ENCODE measurements around the gene SLC12A8. TPM values are rescaled to one million over a fixed set of nuclear protein-coding genes. Genes with fewer than 3 reads are reported as not detected.

SLC12A8 gene
- total RNA-seq, 1 donor from 2014 or later: 6.1 TPM

GRCh38 chr3:125232401-125232800 lies 19.9 kb upstream of the SLC12A8 start:
- DNase-seq (ENCODE audit: low spot score): no peak
- Mint-ChIP-seq H3K4me3 (ENCODE audit: unreplicated experiment) (no peak overlapping the region), H3K27ac (ENCODE audit: unreplicated experiment) (peak overlapping the region; percentile 28), H3K9me3 (ENCODE audit: low read depth) (no peaks in the 10 kb centered on the region), H3K27me3 (ENCODE audit: low read depth) (no peaks in the 10 kb centered on the region), H3K36me3 (ENCODE audit: low read depth) (peaks cover 19% of the 10 kb centered on the region), H3K4me1 (ENCODE audit: low read depth) (peaks cover 30% of the 10 kb centered on the region)
- TF ChIP-seq CTCF (IDR thresholded peaks at IDR 0.05): no peak

- Mint-ChIP-seq H3K4me3 (ENCODE audit: unreplicated experiment) (no peak overlapping the region), H3K27ac (ENCODE audit: unreplicated experiment) (peak overlapping the region; percentile 28), H3K36me3 (ENCODE audit: low read depth) (peaks cover 17% of the 10 kb centered on the region), H3K9me3 (ENCODE audit: low read depth) (no peaks in the 10 kb centered on the region), H3K27me3 (ENCODE audit: low read depth) (no peaks in the 10 kb centered on the region), H3K4me1 (ENCODE audit: low read depth) (peaks cover 29% of the 10 kb centered on the region)
- DNase-seq (ENCODE audit: low spot score): no peak
- TF ChIP-seq CTCF (IDR thresholded peaks at IDR 0.05): no peak
Measured at GRCh38 chr3:125231895-125232294, 19.3 kb upstream of the SLC12A8 start.

DNA sequence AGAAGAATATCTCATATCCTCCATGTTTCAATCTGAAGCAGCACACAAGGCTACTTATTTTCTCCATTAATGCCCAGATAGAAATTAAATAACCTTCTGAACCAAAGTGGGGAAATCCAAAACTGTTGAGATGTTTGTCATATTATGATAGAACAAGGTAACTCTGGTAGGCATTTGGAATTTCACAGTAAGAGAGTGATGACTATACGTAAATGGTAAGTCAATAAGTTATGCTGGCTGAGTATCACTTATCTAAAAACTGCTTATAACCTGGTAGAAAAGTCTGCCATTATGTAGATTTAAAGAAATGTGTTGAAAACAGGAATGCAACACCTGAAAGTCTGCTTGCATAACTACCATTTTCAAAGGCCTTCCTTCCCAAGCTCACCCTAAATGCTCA lies 17.2 kb upstream of the SLC12A8 start:
- DNase-seq (ENCODE audit: low spot score): no peak
- Mint-ChIP-seq H3K36me3 (ENCODE audit: low read depth) (peaks cover 15% of the 10 kb centered on the region), H3K4me1 (ENCODE audit: low read depth) (peaks cover 20% of the 10 kb centered on the region), H3K9me3 (ENCODE audit: low read depth) (no peaks in the 10 kb centered on the region), H3K27ac (ENCODE audit: unreplicated experiment) (no peak overlapping the region), H3K27me3 (ENCODE audit: low read depth) (no peaks in the 10 kb centered on the region), H3K4me3 (ENCODE audit: unreplicated experiment) (no peak overlapping the region)
- no peak for TF ChIP-seq CTCF (IDR thresholded peaks at IDR 0.05)

DNA sequence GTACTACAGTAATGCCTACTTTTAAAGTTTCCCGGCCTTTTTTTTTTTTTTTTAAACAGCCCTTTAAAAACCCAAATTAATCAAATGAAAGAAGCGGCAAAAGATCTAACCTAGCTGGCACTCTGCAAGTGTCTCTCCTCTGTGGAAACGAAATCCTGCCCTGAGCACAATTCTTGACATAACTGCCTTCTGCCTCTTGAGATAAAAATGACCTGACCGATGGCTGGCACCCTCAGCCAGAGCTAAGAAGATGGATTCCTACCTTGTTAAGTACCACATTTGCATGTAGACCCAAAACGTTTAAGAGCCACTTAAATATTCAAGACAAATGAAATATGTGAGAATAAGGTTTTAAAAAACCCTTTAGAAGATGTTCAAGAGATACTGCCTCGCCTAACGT lies 16.6 kb upstream of the SLC12A8 start:
- no peak overlapping the region for H3K27ac Mint-ChIP-seq (ENCODE audit: unreplicated experiment)

DNA sequence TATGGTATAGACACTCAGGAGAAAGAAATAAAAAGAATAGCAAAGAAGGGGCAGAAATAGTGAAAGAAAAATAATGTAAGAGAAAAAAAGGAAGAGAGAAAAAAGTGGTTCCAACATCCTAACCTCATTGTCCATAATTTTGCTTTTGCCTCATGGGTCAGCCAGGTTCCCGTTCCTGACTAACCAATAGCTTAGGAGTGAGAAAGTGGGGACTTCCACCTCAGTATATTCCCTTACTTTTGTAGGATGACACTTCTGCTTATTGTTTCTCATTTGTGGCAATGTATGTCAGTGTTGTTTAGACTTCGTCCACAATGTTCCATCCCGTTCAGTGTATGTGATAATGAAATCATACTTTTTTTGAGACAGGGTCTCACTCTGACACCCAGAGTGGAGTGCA lies 9.3 kb upstream of the SLC12A8 start:
- H3K36me3 Mint-ChIP-seq (ENCODE audit: low read depth): no peaks in the 10 kb centered on the region
- no peaks in the 10 kb centered on the region for H3K4me1 Mint-ChIP-seq (ENCODE audit: low read depth)
- H3K27ac Mint-ChIP-seq (ENCODE audit: unreplicated experiment): no peak overlapping the region
- H3K27me3 Mint-ChIP-seq (ENCODE audit: low read depth): no peaks in the 10 kb centered on the region
- no peak overlapping the region for H3K4me3 Mint-ChIP-seq (ENCODE audit: unreplicated experiment)
- no peaks in the 10 kb centered on the region for H3K9me3 Mint-ChIP-seq (ENCODE audit: low read depth)
- DNase-seq (ENCODE audit: low spot score): no peak
- no peak for TF ChIP-seq CTCF (IDR thresholded peaks at IDR 0.05)

More for the DNA sequence above, 16.6 kb upstream of the SLC12A8 start:
- Mint-ChIP-seq H3K4me3 (ENCODE audit: unreplicated experiment) (no peak overlapping the region), H3K27me3 (ENCODE audit: low read depth) (no peaks in the 10 kb centered on the region), H3K9me3 (ENCODE audit: low read depth) (no peaks in the 10 kb centered on the region), H3K4me1 (ENCODE audit: low read depth) (peaks cover 20% of the 10 kb centered on the region), H3K36me3 (ENCODE audit: low read depth) (peaks cover 15% of the 10 kb centered on the region)
- no peak for DNase-seq (ENCODE audit: low spot score)
- TF ChIP-seq CTCF (IDR thresholded peaks at IDR 0.05): no peak
